GM18505 (cell line): ENCODE results near the gene PPFIA4.
A peak's percentile ranks its signal among the peaks of the same experiment; 100 is the strongest.

Source experiments
- ATAC-seq: cut with Tn5 transposase; IDR thresholded peaks from one replicate; pipeline ENCODE4 v1.9.1; 2021; ENCODE audit not compliant: unreplicated experiment
- POLR2A ChIP-seq: IDR thresholded peaks from 4 replicates; pipeline ENCODE4 v1.6.1; 2011; ENCODE audit warnings: borderline replicate concordance; ENCODE audit not compliant: insufficient read depth, insufficient read length; ENCODE audit errors: extremely low read depth

PPFIA4 gene

DNA sequence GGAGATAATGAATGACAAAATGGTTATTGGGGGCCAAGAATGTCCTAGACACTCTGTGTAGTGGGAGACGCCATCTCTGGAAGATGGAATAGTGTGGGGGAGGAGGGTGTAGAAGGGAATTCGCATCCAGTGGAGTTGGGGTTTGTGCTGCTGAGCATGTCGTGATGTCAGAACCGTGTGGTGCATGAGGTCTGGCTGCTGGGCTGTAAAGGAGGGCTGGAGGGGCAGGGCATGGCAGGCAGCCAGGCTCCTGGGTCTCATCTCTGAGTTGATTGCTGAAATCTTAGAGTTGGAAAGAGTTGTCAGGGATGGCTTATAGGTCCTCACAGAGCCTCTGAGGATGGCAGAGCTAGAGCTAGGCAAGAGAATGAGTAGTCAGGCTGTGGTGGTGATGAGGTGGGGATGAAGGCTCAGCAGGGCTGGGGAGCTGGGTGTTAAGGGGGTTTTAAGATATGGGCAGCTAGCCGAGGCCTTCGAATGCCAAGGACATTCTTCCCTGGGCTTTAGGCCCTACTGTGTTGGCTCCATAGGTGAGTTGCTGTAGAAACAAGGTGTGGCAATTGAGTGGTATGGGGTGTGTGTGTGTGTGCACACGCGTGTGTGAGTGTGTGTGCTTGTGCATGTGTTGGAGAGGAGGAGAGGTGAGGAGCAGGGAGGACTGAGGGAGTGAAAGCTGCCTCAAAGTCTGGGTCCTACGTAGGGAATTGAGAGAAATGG lies 1.9 kb downstream of the PPFIA4 start:
- no peak for TF ChIP-seq POLR2A
- ATAC-seq = no peak

DNA sequence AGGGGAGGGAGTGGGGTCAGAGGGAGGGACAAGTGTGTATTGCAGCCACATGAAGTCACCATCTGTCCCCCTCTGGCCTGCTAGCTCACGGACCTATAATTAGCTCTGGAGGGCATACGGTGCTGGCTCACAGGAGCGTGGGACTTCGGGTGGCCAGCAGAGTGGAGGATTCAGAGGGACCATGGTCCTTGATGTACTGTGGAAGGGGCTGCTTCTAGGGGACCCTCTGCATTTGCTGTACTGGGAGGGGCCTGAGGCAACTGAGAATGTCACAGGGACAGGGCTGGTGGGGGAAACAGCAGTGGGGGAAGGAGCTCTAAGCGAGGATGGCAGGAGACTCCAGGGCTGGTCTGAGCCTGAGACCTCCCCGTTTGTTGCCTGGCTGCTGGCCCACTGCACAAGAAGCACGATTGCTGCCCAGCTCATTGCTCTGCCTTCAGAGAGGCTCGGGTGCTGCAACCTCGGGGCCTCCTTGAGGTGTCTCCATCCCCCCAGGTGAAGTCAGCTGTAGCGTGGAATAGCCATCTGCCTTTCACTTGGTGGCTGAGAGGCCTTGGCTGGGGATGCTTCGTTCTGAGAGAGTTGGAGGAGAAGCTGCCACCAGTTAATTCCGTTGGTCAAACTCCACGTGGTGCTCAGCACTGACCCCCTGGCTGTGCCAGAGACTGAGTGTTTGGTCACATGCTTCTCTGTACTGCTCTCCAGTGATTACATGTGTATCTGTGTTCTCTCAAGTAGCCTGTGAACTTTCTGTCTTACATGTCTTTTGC lies 2.7 kb downstream of the PPFIA4 start:
- TF ChIP-seq POLR2A = no peak
- ATAC-seq = no peak

- no peak for TF ChIP-seq POLR2A
- no peak for ATAC-seq
Observed at GRCh38 chr1:203031467-203031866, 5.2 kb downstream of the PPFIA4 start.

DNA sequence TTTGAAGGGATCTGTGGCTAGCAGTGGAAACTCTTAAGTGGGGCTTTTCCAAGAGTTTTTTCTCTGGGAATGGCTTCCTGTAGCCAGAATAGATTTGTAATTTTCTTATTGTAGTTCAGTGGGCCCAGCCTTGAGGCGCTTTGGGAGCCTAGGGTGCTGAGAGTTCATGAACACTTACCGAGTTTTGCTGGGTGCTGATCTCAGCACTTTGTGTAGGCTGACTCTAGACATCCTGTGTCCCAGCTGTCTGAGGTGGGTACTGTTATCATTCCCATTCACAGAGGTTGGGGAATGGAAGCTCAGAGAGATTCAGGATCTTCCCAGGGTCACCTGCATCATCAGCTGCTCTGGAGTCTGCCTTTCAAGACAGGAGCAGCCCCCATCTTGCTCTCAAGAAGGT lies 7.0 kb downstream of the PPFIA4 start:
- no peak for TF ChIP-seq POLR2A
- no peak for ATAC-seq

GRCh38 chr1:203033917-203034316 lies 7.6 kb downstream of the PPFIA4 start:
- no peak for ATAC-seq
- TF ChIP-seq POLR2A = no peak

DNA sequence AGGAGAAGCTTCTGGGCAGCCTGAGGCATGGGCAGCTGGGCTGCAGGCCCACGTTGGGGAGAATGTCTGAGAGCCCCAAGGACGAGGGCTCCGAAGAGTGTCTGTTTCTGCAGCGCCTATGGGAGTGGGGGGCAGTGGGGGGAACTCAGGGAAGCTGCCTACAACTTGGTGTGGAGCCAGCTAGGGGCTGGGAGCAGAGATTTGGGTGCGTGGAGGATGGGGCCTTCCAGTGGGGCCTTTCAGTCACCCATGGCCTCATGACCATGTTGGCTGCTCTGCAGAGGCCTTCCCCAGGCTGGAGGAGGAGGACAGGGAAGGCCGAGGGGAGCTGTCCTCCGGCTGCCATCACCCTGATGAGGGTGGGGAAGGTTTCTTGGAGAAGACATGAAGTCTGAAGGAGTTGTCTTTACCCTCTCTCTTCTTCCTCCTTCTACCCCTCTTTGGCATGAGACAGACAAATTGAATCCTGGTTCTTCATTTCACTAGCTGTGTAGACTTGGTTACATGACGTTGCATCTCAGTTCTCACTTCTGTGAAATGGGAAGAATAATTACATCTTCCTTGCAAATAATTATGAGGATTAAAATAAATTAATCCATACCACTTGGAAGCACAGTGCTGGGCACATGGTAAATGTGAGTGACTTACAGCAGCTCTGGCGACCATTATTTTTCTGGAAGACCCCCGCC lies 8.3 kb downstream of the PPFIA4 start:
- ATAC-seq = no peak
- no peak for TF ChIP-seq POLR2A

- TF ChIP-seq POLR2A = no peak
- no peak for ATAC-seq
Observed at GRCh38 chr1:203035111-203036000, 9.1 kb downstream of the PPFIA4 start.

- TF ChIP-seq POLR2A = no peak
- no peak for ATAC-seq
Observed at GRCh38 chr1:203036135-203036534, 9.8 kb downstream of the PPFIA4 start.

DNA sequence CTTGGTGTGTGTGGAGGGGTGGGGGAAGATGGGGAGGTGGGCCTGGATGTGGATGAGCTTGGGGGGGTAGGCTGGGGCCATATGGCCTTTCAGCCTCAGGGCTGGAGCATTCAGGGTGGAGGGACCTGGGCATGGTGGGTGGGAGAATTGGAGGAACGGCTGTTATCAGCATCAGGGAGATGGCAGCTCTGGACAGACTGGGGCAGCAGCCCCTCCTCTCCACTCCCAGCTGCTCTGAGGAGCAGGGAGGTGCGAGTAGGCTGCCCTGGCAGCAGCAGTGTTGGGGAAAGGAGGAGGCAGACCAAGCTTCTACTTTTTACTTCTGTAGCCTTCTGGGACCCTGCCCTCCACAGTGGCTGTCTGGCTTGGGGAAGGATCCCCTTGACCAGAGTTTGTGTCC lies 10.2 kb downstream of the PPFIA4 start:
- no peak for TF ChIP-seq POLR2A
- no peak for ATAC-seq

DNA sequence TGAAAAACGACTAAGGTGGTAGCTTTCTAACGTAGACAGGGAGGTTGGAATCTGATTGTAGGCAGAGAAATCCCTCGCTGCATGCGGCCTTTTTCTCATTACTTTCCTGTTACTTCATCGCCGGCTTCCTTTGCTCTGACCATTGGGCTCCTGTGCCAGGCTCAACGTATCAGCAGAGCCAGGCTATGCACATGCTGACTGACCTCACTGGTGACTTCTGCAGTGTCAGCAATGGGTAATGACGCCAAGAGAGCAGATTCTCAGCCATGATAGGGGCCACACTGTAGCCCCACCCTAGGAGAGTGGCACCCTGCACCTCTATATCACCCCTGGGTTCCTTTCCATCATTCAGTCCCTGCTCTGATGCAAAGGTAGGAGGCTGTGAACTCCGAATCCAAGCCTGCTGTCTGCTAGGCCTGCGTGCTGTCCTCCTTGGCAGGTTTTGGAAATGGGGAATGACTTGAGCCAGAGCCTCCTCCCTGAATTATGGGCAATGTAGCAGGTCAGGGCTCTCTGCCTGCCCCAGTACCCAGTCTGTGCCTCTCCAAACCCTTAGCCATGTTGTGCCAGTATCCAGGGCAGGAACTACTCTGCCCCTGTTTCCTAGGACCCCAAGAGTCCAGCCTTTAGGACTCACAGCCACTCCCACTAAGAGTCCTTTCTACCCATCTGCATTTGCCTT lies 11.4 kb downstream of the PPFIA4 start:
- no peak for ATAC-seq
- no peak for TF ChIP-seq POLR2A

DNA sequence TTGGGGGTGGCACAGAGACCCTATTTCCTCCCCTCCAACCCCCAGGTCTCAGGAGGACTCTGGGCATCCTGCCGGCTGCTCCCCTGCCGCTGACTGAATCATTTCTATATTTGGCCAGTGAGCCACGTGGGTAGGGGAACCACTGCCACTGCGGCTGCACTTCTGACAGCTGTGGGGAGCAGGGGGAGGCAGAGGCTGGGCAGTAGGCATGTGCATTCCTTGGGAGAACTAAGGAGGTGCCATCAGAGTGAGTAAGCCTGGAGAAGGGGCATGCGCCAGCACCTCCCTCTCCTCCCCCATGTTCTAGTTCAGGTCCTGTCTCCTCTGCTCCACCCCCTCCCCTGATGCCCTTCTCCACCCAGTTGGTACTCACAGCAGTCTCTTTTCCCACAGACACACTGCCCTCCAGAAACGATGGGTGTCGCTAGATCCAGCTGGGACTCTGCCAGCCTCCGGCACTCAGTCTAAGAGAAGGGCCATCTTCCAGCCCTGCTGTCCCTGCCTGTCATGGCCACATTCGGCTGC lies 12.0 kb downstream of the PPFIA4 start:
- ATAC-seq = peak; percentile 52
- TF ChIP-seq POLR2A = no peak
